ENCODE measurements around the gene FRMD3.

The FRMD3 gene

DNA sequence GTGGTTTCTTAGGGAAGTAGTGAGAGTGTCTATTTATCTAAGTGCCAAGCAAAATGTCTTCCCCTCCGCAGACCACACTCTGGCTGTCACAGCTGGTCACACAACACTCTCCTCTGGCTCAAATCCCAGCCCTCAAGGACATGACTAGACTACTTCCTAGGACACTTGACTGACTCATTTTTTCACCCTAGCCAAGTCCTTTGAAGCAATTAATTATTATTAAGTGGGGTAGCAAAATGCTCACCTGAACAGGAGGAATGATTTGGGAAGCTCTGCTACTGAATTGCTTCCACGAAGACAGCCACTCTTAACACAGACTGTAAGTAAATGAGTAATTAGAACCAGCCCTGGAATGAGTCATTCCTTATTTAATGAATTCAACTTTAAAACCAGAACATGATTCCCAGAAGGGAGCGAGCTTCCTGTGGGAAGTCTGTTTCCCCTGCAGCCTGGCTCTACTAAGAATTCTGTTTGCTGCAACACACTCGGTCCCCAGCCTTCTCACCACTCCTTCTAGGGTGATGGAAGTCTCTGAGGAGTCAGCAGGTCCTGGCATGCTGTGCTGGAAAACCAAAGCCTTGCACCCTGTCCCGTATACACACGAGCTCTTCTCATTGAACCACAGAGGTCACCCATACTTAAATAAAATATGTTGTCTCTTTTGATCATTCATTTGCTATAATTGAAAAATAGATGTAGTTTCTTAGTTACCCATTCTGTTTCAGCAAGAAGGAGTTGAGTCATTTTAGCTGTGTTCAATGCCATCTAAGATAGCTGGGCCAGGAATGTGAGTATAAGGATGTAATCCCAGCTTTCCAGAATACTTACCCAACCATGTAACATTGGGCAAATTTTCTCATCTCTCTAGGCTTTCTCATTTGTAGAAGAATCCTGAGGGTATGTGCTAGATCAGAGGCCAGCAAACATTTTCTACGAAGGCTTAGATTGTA, 256.6 kb downstream of the FRMD3 start:
- no peak for DNase-seq (ENCODE audit: low read depth)

DNA sequence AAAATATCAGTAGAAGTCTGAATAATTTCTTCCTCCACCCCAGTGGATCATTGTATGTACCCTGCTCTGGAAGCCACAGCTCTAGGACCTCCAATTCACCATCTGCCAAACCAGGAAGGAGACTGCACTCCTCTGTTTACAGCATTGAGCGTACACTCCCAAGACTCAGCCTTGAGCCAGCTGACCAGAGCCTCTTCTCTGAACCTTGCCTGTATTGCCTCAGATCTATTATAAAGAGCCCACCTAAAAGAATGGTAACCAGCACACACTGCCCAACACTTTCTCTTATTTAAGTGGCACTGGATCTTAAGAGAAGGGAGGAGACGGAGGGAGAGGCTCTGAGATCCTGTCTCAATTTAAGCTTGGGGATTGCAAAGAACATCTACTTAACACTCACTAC, 257.4 kb downstream of the FRMD3 start:
- no peak for DNase-seq (ENCODE audit: low read depth)

- no peak for DNase-seq (ENCODE audit: low read depth)
These were observed 257.9 kb downstream of the FRMD3 start for GRCh38 chr9:83280268-83280667.

DNA sequence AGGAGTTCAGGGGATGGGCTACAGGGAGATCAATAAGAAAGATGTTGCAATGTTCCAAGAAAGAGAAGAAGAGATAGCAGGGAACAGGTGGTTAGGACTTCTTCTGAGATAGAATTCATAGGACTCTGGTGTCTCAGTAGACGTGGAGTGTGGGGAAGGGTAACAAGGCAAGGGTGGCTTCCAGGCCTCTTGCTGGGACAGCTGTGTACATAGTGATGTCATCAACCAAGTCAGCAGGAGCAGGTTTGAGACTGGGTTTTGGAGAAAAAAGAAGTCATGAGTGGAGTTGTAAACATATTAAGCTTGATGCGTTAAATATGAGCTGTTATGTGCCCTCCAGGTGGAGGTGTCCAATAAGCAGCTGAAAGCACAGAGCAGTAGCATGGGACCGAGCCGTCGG, 263.4 kb downstream of the FRMD3 start:
- no peak for DNase-seq (ENCODE audit: low read depth)

DNA sequence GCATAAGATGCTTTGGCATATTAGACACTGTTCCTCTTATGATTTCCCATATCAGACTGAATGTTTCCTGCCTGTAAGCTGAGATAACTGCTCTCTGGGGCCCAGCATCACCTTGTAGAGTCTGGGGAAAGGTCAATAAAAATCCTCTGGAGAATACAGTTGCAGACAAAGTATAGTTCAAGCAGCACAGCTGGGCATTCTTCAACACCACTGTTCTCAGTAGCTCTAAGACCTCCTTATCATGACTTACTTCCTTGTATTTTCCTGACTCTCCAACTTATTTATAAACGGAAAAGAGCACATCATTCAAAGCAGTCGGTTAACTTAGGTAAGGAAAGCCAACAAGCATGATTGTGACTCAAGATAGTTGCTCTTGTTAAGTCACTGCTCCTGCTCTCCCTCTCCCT, 266.5 kb downstream of the FRMD3 start:
- DNase-seq (ENCODE audit: low read depth), result no peak

DNA sequence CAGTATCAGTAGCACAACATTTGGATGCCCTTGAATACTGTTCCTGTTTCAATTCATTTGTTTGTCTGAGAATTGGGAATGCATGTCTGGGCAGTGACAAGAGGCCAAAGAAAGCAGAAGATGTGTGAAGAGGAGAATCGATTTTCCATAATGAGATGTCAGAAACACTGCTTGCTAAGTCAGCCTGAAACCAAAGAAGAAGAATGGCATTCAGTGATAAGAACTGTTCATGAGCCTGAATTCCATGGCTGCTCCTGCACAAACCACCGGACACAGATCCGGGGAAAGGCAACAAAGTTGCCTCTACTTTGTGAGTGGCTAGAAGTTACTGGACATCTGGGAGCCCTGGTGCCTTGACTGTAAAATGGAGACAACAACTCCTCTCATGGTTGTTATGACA, 268.1 kb downstream of the FRMD3 start:
- no peak for DNase-seq (ENCODE audit: low read depth)

DNA sequence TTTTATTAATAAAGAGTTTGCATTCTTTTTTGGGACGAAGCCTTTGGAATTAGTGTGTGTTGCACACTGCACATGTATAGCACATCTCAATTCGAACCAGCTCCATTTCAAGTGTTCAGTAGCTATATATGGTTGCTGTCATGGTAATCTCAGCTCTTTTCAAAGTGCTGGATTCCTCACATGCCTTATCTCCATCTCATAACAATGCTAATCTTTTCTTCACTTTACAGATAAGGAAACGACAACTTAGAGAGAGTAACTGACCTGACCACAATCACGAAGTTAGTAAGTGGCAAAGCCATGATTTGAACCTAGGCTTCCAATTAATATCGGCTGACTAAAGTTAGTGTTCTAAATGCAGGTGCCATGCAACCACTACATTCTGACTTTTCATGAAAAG, 270.5 kb downstream of the FRMD3 start:
- no peak for DNase-seq (ENCODE audit: low read depth)

DNA sequence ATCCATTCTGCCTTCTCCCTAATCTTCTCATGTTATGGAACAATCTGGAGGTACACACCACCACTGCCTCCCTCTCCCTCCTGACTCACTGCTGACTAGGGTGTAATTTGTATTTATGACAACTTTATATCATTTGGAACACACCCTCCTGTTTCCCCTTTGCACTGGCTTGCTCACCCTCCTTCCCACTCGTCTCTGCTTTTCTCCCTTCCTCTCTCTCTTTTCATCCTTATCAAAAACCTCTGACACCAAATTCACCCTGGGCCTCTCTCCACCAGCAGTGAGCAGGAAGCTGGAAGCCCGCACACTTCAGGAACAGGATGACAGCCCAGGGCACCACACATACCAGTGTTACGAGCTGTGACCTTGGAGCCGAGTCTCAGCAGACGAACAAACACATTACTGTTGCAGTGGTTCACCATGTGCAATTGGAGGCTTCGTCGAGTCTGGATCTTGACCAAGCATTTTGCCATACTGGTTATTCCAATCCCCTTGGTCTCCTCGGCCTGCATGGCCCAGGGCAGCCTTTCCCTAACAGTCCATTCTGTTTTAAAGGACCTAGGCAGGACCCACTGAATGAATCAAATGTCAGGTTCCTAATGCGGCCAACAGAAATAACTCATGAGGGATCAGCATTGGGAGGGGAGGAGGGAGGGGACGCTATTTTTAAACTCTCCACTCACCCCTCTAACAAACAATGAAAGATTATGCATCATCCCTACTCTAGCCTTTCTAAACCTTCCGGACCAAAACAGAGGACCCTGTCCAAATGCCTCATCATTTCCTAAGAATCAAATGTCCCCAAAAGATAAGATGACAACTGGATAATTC, 271.3 kb downstream of the FRMD3 start:
- peak; percentile 12 for DNase-seq (ENCODE audit: low read depth)

DNA sequence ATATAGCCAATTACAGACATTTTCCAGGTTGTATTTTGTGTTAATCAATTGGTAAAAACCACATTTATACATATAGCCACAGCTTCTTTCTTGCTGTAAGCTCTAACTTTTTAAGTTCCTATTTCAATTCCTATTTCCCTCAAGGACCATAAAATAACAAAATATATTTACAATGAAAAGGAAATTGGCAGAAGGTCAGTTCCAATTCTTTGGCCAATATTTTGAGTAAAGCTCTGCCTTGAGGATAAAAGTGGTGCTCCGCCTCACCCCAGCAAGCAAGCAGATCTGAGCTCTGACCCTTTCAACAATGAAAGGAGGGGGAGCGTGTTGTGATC, 271.9 kb downstream of the FRMD3 start:
- DNase-seq (ENCODE audit: low read depth), result no peak

GRCh38 chr9:83264315-83264714, 273.9 kb downstream of the FRMD3 start:
- DNase-seq (ENCODE audit: low read depth), result no peak

DNA sequence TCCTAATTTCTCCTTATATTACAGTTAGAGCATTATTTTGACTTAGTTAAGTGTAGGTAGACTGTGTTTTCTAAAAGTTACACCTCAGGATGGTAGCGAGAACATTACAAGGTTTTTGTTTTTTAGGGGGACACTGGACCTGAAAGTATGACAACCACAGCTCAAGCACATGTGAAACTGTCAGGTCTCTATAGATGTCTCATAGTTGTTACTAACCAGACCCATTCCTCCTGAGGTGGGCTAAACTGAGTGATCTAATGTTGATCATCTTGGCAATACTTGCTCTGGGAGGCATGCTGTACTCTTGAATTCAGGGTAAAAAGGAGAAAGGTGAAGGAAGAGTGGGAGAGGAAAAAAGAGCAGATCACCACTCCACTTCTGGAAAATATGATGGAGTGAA, 278.6 kb downstream of the FRMD3 start:
- DNase-seq (ENCODE audit: low read depth), result no peak

GRCh38 chr9:83257937-83258891, 280.0 kb downstream of the FRMD3 start:
- DNase-seq (ENCODE audit: low read depth), result no peak

- no peak for DNase-seq (ENCODE audit: low read depth)
These were observed 290.5 kb downstream of the FRMD3 start for GRCh38 chr9:83247732-83248131.

DNA sequence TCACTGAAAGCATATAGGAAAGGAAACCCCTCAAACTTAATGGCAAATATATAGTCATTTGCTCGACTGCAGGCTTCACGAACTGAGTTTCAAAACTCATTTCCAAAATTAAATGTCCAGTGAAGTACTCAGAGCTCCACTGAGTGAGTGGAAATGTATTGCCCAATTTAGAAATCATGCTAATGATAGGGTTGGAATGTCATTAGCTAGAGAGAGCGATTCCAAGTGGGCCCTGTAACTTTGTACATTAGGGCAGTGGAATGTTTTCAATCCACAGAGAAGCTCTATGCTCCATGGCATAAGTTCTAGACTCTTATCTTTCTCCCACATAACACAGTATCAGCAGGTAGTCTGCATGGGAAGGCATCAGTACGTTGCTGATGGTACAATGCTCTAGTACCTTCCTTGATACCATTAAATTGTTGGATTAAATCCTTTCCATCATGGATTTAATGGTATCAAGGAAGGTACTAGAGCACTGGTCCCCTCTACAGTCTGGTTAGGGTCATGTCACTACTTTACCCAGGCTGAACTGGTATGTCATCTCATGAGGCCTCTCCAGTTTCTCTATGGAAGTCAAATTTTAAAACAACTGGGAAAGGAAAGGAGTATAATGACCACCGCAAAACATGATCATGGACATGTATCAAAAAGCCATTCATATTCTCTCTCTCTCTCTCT, 292.1 kb downstream of the FRMD3 start:
- no peak for DNase-seq (ENCODE audit: low read depth)

- no peak for DNase-seq (ENCODE audit: low read depth)
These were observed 296.1 kb downstream of the FRMD3 start for GRCh38 chr9:83242066-83242465.

- no peak for DNase-seq (ENCODE audit: low read depth)
These were observed 297.5 kb downstream of the FRMD3 start for GRCh38 chr9:83240671-83241070.

- DNase-seq (ENCODE audit: low read depth), result no peak
These were observed 298.5 kb downstream of the FRMD3 start for GRCh38 chr9:83239747-83240146.

DNA sequence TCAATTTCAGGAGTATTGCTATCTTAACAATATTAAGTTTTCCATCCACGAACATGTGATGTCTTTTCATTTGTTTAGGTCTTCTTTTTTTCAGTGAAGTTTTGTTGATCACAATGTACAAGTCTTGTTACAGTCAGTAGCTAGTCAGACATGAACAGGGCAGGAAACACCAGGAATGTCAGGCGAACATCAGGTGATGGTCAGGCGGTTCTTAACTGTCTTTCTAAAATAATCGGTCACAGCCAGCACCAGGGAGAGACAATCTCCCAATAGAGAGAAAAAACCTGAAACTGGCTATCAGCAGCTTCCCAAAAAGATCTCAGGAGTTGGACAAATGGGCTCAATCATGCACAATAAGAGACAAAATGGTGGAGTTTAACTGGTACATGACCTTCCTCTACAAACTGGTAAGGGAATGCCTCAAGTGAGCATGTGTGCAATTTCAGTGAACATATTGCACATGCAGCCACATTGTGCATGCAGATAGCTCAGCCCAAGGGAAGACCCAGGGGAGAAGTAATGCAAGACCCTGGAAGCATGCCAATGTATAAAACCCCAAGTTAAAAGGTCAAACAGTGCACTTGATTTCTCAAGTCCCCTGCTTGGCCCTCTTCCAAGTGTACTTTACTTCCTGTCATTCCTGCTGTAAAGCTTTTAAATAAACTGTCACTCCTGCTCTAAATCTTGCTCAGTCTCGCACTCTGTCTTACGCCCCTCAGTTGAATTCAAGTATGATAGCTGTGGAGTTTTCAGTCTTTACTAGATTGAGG, 299.1 kb downstream of the FRMD3 start:
- no peak for DNase-seq (ENCODE audit: low read depth)

- no peak for DNase-seq (ENCODE audit: low read depth)
These were observed 302.0 kb downstream of the FRMD3 start for GRCh38 chr9:83236029-83236696.

DNA sequence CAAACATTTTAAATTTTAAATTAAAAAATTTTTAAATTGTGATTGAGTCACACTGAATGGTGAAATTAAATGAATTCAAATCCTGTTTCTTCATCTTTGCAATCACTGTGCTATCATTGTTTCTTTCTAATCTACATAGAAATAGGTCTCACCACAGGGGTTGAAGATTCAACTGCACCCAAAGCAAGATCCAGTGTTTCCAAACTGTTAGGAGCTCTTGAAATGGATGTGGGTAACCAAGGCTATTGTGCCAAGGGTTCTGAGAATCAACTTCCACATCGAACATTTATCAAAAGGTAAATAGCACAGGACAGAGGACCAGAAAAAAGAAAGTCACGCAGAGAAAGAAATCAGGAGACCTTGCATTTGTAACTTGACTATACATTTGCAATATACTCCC, 302.7 kb downstream of the FRMD3 start:
- DNase-seq (ENCODE audit: low read depth), result no peak

Measured in CMK (cell line).